Vagina (tissue), 2 donors: ENCODE data around the gene ZC3H14. TPM values are rescaled to one million over a fixed set of nuclear protein-coding genes. Genes with fewer than 3 reads are reported as not detected.

Source experiments
- DNase-seq, 2 donors: peaks; one replicate each; pipeline ENCODE4 v3.0.0-alpha.2; 2017; ENCODE audit errors: extremely low spot score in 2 of 2
- H3K27ac ChIP-seq: fragments of 200-600 bp; sonication (generic); one replicate; pipeline ENCODE4 v1.5.1; 2019
- H3K27me3 ChIP-seq: fragments of 200-600 bp; sonication (generic); one replicate; pipeline ENCODE4 v1.5.1; 2019
- H3K36me3 ChIP-seq, 2 donors: fragments of 200-600 bp; sonication (generic); one replicate each; pipeline ENCODE4 v1.5.1; 2017 to 2019
- H3K4me1 ChIP-seq: fragments of 200-600 bp; sonication (generic); one replicate; pipeline ENCODE4 v1.5.1; 2019
- H3K4me3 ChIP-seq, 2 donors: fragments of 200-600 bp; sonication (generic); 1 replicate in 1 of 2; 2 replicates in 1 of 2; pipeline ENCODE4 v1.5.1; 2016 to 2019
- H3K9me3 ChIP-seq: fragments of 200-600 bp; sonication (generic); one replicate; pipeline ENCODE4 v1.5.1; 2019
- CTCF ChIP-seq, 3 experiments: fragments of 450-650 bp in 2 of 3; fragments of 200-600 bp in 1 of 3; sonication (generic) in 1 of 3; IDR thresholded peaks; one replicate each; pipeline ENCODE4 v1.5.1; 2017 to 2019; ENCODE audit warnings: antibody characterized with exemption in 3 of 3, mild to moderate bottlenecking in 2 of 3, moderate library complexity in 2 of 3
- POLR2A ChIP-seq, 2 donors: fragments of 450-650 bp; IDR thresholded peaks; one replicate each; pipeline ENCODE4 v1.6.1; 2017; ENCODE audit warnings: antibody characterized with exemption in 2 of 2, mild to moderate bottlenecking in 2 of 2, moderate library complexity in 2 of 2
- POLR2AphosphoS5 ChIP-seq, 2 donors: sonication (generic); formaldehyde crosslinking; IDR thresholded peaks; one replicate each; pipeline ENCODE4 v1.9.0; 2017; ENCODE audit warnings: antibody characterized with exemption in 2 of 2, mild to moderate bottlenecking in 2 of 2, low read depth in 1 of 2; ENCODE audit not compliant: insufficient read depth in 1 of 2
- intact Hi-C: fragments of 100-400 bp; cut with DNase I; formaldehyde crosslinking; loops from one replicate; pipeline ENCODE4 v1.15.1; 2023
- total RNA-seq: library from RNA; depleted of rRNA; stranded (reverse); fragments of >200 nt; gene quantifications from one replicate; pipeline ENCODE4 v1.2.3, GENCODE V29; 2016

The ZC3H14 gene
- total RNA-seq, 1 donor from 2014 or later = 58.4 TPM

GRCh38 chr14:88554457-88555286 is 8.2 kb upstream of the ZC3H14 start, which contains the start of gene PTPN21:
PTPN21 (minus strand) TSS chr14:88555007; CDS start chr14:88550417, 4,590 bp downstream.
- TF ChIP-seq POLR2A (IDR thresholded peaks at IDR 0.05) (no peak), POLR2AphosphoS5 (IDR thresholded peaks at IDR 0.05; ENCODE audit: insufficient read depth in 1 of 2, low read depth in 1 of 2) (peak in 1 of 2 donors; percentile 16)
- Histone ChIP-seq H3K27me3 (no peaks in the 10 kb centered on the region), H3K36me3 (peaks cover 0 to 6% of the 10 kb centered on the region in 2 donors), H3K4me1 (peaks cover 44% of the 10 kb centered on the region), H3K4me3 (peak within 1 kb of the TSS; percentile 67 to 82), H3K9me3 (no peaks in the 10 kb centered on the region), H3K27ac (peak within 1 kb of the TSS; percentile 83)
- no peak for DNase-seq
- intact Hi-C loops = loop anchor here (5.0 kb wide), 1 partner anchor 62 kb away; no protein-coding TSS in a partner anchor

GRCh38 chr14:88556581-88556980 is 6.3 kb upstream of the ZC3H14 start:
- H3K9me3 ChIP-seq = no peaks in the 10 kb centered on the region
- H3K27me3 ChIP-seq = no peaks in the 10 kb centered on the region
- H3K4me1 ChIP-seq = peaks cover 28% of the 10 kb centered on the region
- intact Hi-C loops = loop anchor here (5.0 kb wide), 1 partner anchor 64 kb away; no protein-coding TSS in a partner anchor
- TF ChIP-seq POLR2A (IDR thresholded peaks at IDR 0.05) (no peak), CTCF (IDR thresholded peaks at IDR 0.05) (no peak), POLR2AphosphoS5 (IDR thresholded peaks at IDR 0.05; ENCODE audit: insufficient read depth in 1 of 2, low read depth in 1 of 2) (no peak)
- H3K36me3 ChIP-seq = no peaks in the 10 kb centered on the region
- no peak overlapping the region for H3K27ac ChIP-seq
- no peak for DNase-seq
- no peak overlapping the region for H3K4me3 ChIP-seq

GRCh38 chr14:88559852-88560251 is 3.0 kb upstream of the ZC3H14 start:
- no peaks in the 10 kb centered on the region for H3K27me3 ChIP-seq
- H3K36me3 ChIP-seq = no peaks in the 10 kb centered on the region
- intact Hi-C loops = loop anchor here (5.0 kb wide), 1 partner anchor 68 kb away; no protein-coding TSS in a partner anchor
- no peak for TF ChIP-seq POLR2AphosphoS5 (IDR thresholded peaks at IDR 0.05; ENCODE audit: insufficient read depth in 1 of 2, low read depth in 1 of 2)
- TF ChIP-seq CTCF (IDR thresholded peaks at IDR 0.05) = peak in 1 of 3 experiments; percentile 9
- H3K27ac ChIP-seq = no peak overlapping the region
- H3K9me3 ChIP-seq = no peaks in the 10 kb centered on the region
- DNase-seq = no peak
- H3K4me1 ChIP-seq = peaks cover 27% of the 10 kb centered on the region
- no peak overlapping the region for H3K4me3 ChIP-seq

GRCh38 chr14:88562532-88562830 is 356 bp upstream of the ZC3H14 start:
- H3K36me3 ChIP-seq = peaks cover 0 to under 1% of the 10 kb centered on the region in 2 donors
- peak overlapping the region; percentile 92 to 99 for H3K4me3 ChIP-seq
- peaks cover 25% of the 10 kb centered on the region for H3K4me1 ChIP-seq
- H3K9me3 ChIP-seq = no peaks in the 10 kb centered on the region
- no peak for TF ChIP-seq POLR2A (IDR thresholded peaks at IDR 0.05)
- TF ChIP-seq CTCF (IDR thresholded peaks at IDR 0.05) = no peak
- peak overlapping the region; percentile 86 for H3K27ac ChIP-seq
- intact Hi-C loops = no loop called here
- H3K27me3 ChIP-seq = no peaks in the 10 kb centered on the region
- DNase-seq = no peak

- Histone ChIP-seq H3K9me3 (no peaks in the 10 kb centered on the region), H3K36me3 (peaks cover 0 to 14% of the 10 kb centered on the region in 2 donors), H3K27me3 (no peaks in the 10 kb centered on the region), H3K27ac (peak overlapping the region; percentile 86), H3K4me1 (peaks cover 25% of the 10 kb centered on the region), H3K4me3 (peak overlapping the region; percentile 92 to 99)
- no peak for TF ChIP-seq POLR2AphosphoS5 (IDR thresholded peaks at IDR 0.05; ENCODE audit: insufficient read depth in 1 of 2, low read depth in 1 of 2)
- TF ChIP-seq POLR2A (IDR thresholded peaks at IDR 0.05) = no peak
- TF ChIP-seq CTCF (IDR thresholded peaks at IDR 0.05) = no peak
- DNase-seq = no peak
- intact Hi-C loops = no loop called here
These were observed 1.0 kb downstream of the ZC3H14 start for GRCh38 chr14:88563845-88564244.
